ENCODE data around the gene GATAD2A.

DNA sequence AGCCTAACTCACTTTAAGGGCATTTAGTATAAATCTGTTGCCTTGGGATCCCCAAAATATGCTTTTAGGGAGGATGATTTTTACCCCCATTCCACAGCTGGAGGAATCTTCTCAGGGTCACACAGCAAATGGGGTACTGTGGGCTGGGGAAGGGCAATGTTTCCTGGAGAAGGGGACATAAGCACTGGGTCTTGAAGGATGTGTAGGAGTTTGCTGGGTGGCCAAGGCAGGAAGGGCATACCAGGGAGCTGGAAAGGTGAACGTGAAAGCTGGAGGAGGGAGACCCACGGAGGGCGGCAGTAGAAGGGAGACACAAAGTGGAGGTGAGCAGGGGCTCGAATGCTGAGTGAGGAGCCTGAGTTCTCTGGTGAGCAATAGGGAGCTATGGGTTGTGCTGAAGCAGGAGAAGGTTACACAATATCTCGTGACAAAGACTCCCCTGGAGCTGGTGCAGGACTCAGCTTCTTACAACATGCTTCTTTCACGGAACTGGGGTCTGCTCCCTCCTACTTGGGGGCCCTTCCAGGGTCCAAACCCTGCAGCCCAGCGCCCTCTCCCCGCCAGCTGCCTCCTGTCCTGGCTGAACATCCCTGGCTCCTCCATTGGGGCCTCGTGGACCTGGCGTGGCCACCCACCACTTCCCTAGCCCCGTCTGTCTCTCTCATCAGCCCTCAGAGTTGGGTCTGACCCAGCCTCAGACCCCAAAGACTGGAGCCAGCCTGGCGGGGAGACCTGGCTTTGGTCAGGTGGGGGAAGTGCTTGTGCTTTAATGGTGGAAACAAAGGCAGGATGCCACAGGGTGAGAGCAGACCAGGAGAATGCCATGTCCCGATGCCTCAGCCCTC is 143.7 kb downstream of the GATAD2A start:
- no peak for TF ChIP-seq CTCF (IDR thresholded peaks at IDR 0.05; ENCODE audit: insufficient read depth, low read length)
- TF ChIP-seq POLR2AphosphoS5 (IDR thresholded peaks at IDR 0.05; ENCODE audit: low read depth): 0 out of 2 replicates have a peak, but pooled peaks have one; percentile 15
